HG03571 (cell line): ENCODE results near the gene PACSIN1.

Experiments used
- ATAC-seq: cut with Tn5 transposase; IDR thresholded peaks from one replicate; pipeline ENCODE4 v1.9.1; 2021; ENCODE audit not compliant: unreplicated experiment

Gene PACSIN1

GRCh38 chr6:34526992-34527728, 61.3 kb downstream of the PACSIN1 start:
- peak; percentile 81 for ATAC-seq

- ATAC-seq: no peak
These were observed 62.1 kb downstream of the PACSIN1 start for GRCh38 chr6:34527751-34528670.

GRCh38 chr6:34528996-34529664, 63.3 kb downstream of the PACSIN1 start:
- ATAC-seq: no peak

GRCh38 chr6:34529665-34530327, 63.9 kb downstream of the PACSIN1 start:
- ATAC-seq: no peak

DNA sequence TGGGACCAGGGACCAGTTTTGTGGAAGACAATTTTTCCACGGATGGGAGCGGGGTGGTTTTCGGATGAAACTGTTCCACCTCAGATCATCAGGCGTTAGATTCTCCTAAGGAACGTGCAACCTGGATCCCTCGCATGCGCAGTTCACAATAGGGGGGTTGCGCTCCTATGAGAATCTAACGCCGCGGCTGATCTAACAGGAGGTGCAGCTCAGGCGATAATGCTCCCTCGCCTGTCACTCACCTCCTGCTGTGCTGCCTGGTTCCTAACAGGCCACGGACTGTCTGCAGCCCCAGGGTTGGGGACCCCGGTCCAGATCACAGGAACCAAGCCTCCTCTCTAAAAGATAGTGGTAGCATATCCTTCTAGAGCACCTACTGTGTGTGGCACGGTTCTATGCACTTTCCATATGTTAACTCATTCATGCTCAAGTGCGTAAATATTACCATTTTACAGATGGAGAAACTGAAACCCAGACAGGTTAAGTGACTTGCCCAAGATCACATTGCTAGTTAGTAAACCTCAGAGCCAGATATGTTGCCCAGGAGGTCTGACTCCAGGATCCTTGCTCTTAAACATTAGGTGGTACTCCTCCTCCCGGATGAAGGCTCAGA, 65.0 kb downstream of the PACSIN1 start:
- no peak for ATAC-seq

GRCh38 chr6:34531580-34532201, 65.8 kb downstream of the PACSIN1 start:
- ATAC-seq: no peak

DNA sequence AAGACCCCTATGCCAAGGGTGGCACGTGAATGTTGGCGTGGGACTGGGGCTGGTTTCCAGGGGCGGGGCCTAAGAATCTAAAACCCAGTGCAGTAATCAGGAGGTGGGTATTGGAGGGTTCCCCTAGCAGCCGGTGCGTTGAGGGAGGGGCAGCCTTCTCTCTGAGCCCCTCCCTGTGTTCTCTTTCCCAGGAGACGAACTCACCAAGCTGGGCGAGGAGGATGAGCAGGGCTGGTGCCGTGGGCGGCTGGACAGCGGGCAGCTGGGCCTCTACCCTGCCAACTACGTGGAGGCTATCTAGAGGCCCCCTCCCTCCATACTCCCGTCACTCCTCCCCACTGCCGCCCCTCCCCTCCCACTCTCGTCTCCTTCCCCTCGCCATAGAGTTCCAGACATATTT, 66.4 kb downstream of the PACSIN1 start:
- ATAC-seq: no peak

GRCh38 chr6:34534146-34534545, 68.3 kb downstream of the PACSIN1 start:
- ATAC-seq: no peak

- ATAC-seq: no peak
These were observed 68.8 kb downstream of the PACSIN1 start for GRCh38 chr6:34534656-34535055.

- ATAC-seq: no peak
These were observed 69.3 kb downstream of the PACSIN1 start for GRCh38 chr6:34535199-34535598.

DNA sequence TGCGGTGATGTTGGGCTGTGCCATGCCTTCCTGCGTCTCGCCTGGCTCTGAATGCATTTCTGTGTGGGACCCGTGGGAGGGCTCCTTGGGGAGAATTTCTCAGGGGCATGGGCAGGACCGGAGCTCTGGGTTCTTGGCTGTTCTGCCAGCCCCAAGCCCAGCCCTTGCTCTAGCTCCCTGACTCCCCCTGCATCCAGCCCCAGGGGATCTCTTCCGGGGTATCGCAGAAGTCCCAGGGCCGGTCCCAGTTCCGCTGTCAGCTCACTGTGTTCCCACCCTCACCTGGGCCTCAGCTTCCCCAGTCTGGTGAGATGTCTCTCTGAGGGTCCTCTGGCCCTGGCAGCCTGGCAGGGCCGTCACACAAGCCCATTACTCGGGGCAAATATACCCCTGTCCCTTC, 69.8 kb downstream of the PACSIN1 start:
- ATAC-seq: no peak

DNA sequence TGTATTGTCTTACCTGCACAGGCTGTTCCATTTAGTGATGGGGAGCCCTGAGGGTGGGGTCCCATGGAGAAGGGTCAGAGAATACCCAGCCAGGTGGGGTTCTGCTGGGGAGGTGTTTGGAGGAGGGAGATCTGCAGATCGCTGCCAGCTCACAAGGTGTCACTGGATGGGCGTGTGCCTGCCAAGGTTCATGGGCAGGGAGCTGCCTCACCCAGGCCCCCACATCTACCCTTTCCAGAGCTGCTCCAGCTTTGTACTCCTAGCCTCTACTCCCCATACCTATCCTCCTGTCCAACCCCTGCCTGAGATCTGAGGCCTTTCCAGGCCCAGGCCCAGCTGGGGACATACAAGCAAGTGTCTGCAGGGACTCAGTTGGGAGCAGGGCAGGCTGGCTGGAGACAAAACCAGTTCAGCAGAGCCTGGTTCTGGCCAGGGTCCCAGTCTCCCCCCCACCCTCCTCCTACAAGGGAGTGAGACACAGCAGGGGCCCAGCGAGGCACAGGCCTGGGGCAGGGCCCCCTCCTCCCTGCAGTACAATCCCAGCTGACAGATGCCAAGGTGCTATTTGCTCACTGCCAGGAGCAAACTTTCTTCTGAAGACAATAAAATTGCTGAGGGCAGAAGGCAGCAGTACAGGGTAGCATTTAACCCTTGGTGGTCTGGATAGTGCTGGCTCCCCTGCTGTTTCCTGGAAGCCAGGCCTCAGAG, 70.5 kb downstream of the PACSIN1 start:
- no peak for ATAC-seq

DNA sequence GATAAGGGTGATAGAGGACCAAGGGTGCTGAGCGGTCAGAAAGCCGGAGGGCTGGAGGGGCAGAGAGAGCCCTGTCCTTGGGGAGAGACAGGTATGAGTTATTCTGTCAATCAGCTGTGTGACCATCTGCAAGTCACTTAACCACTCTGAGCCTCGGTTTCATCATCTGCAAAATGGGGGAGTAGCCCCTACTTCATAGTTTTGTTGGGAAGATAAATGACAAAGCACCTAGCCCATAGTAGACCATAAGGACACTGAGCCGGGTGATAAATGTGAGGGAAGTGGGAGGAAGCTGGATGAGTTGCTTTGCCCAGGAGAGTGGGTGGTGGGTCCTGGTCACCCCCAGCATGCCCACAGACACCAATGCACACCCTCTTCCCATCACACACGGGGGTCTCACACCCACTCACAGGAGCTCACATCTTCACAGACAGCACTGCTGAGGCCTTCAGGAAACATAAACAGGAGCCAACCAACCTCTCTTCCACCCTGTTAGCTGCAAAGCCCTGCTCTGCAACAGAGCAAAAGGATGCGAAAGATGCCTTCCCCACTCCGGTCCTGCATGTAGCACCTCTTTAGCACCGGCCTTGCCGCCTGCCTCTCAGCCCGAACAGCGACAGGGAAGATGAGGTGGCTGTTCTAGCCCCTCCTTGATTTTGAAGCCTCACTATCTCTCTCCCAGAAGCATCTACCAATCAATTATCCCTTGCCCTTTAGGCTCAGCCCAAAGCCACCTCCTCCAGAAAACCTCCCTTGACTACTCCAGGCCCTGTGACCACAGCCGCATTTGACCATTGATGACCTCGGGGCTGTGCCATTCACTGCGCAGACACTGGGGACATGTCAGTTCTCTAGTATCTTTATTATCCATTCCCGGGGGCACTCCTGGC, 71.3 kb downstream of the PACSIN1 start:
- no peak for ATAC-seq

GRCh38 chr6:34537922-34538550, 72.2 kb downstream of the PACSIN1 start:
- no peak for ATAC-seq

- ATAC-seq: no peak
These were observed 72.7 kb downstream of the PACSIN1 start for GRCh38 chr6:34538581-34538980.

DNA sequence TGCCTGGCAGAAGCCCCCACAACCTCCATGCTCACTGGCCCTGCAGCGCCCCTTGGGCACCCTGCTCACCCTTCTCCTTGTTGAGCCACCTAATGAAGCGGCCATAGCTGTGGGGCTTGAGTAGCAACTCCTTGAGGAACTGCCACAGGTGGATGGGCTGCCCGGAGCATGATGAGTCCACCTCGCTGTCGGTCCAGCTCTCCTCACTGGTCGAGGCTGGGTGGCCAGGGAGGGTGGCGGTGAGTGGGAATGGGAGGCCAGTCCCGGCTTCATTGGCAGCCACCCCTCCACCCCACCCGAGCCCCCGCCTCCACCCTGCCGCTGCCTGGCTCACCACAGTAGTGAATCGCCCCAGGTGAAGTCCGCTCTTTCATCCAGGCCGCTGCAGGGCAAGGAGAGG, 73.3 kb downstream of the PACSIN1 start:
- no peak for ATAC-seq

DNA sequence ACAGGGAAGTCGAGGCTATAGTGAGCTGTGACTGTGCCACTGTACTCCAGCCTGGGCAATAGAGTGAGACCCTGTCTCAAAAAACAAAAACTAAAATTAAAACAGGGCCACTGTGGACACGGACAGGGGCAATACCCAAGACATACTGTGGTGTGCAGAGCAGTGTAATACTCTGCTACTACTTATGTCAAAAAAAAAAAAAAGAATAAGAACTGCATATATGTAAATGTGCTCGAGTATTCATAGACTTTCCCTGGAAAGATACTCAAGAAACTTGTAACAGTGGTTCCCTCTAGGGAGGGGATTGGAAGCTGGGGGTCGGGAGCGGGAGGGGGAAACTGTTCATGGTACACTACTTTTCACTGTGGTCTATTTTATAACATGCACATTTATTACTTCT, 74.3 kb downstream of the PACSIN1 start:
- no peak for ATAC-seq

DNA sequence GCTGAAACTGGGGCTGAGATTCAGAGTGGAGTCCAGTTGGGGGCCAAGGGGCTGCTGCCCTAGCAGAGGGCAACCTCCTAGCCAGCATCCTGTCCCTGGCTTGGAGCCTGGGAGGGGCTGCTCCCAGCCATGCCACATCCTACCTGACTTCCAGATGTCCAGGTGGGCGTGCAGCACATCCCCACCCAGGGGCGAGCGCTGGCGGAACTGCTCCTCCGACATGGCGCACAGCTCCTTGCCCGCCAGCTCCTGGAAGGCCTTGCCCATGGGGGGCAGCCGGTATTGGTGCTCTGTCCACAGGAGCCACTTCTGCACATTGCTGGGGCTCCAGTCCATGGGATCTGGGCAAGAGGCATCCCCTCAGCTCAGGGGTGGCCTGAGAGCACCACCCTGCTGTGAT, 75.0 kb downstream of the PACSIN1 start:
- ATAC-seq: no peak
